HepG2 (cell line): ENCODE results near the gene TNFAIP8L1. TPM values are rescaled to one million over a fixed set of nuclear protein-coding genes. Genes with fewer than 3 reads are reported as not detected.

Experiments
- ARID5B ChIP-seq: IDR thresholded peaks from 2 replicates; pipeline ENCODE4 v1.4.0; 2020; ENCODE audit warnings: mild to moderate bottlenecking, missing genetic modification reagents
- ATF3 ChIP-seq: sonication (generic); formaldehyde crosslinking; IDR thresholded peaks from 2 replicates; pipeline ENCODE4 v1.4.0; 2020; ENCODE audit warnings: missing genetic modification reagents
- CSRNP1 ChIP-seq: sonication (generic); formaldehyde crosslinking; IDR thresholded peaks from 2 replicates; pipeline ENCODE4 v1.8.1; 2023; ENCODE audit warnings: mild to moderate bottlenecking, missing genetic modification reagents
- FIP1L1 ChIP-seq: fragments of 200-400 bp; formaldehyde crosslinking; IDR thresholded peaks from 2 replicates; pipeline ENCODE4 v1.6.1; 2018; ENCODE audit warnings: low read depth, mild to moderate bottlenecking, low read length, moderate library complexity, borderline replicate concordance; ENCODE audit not compliant: insufficient read depth
- GATA4 ChIP-seq: sonication (generic); IDR thresholded peaks from 2 replicates; pipeline ENCODE4 v1.6.1; 2016; ENCODE audit warnings: antibody characterized with exemption, low read depth, borderline replicate concordance
- GATAD1 ChIP-seq: IDR thresholded peaks from 2 replicates; pipeline ENCODE4 v1.6.1; 2016; ENCODE audit warnings: missing genetic modification reagents, missing compliant biosample characterization
- GTF2F1 ChIP-seq: fragments of 150-350 bp; IDR thresholded peaks from 2 replicates; pipeline ENCODE4 v1.6.1; 2014; ENCODE audit warnings: low read length
- HES4 ChIP-seq: sonication (generic); formaldehyde crosslinking; IDR thresholded peaks from 2 replicates; pipeline ENCODE4 v1.9.0; 2021; ENCODE audit warnings: mild to moderate bottlenecking, missing genetic modification reagents, borderline replicate concordance
- HHEX ChIP-seq: IDR thresholded peaks from 2 replicates; pipeline ENCODE4 v1.6.1; 2016; ENCODE audit warnings: control low read depth
- HOXA9 ChIP-seq: sonication (generic); formaldehyde crosslinking; IDR thresholded peaks from 2 replicates; pipeline ENCODE4 v1.8.1; 2022; ENCODE audit warnings: missing genetic modification reagents, mild to moderate bottlenecking, moderate library complexity, borderline replicate concordance
- MATR3 ChIP-seq: sonication (generic); formaldehyde crosslinking; IDR thresholded peaks from 2 replicates; pipeline ENCODE4 v1.4.0; 2020; ENCODE audit warnings: missing genetic modification reagents
- NFYC ChIP-seq: IDR thresholded peaks from 2 replicates; pipeline ENCODE4 v1.6.1; 2016; ENCODE audit warnings: missing genetic modification reagents, missing compliant biosample characterization
- PHF21A ChIP-seq: sonication (generic); formaldehyde crosslinking; IDR thresholded peaks from 2 replicates; pipeline ENCODE4 v1.5.0; 2020; ENCODE audit warnings: mild to moderate bottlenecking, missing genetic modification reagents
- PHF8 ChIP-seq: sonication (generic); formaldehyde crosslinking; IDR thresholded peaks from 2 replicates; pipeline ENCODE4 v1.5.0; 2020; ENCODE audit warnings: missing genetic modification reagents
- POLR2AphosphoS2 ChIP-seq: IDR thresholded peaks from 2 replicates; pipeline ENCODE4 v1.6.1; 2011; ENCODE audit warnings: low read depth, low read length, improper control_type of control experiment
- PTBP1 ChIP-seq: fragments of 200-400 bp; formaldehyde crosslinking; IDR thresholded peaks from 2 replicates; pipeline ENCODE4 v1.6.1; 2018; ENCODE audit warnings: low read length, low read depth; ENCODE audit not compliant: poor library complexity, severe bottlenecking
- TFE3 ChIP-seq: IDR thresholded peaks from 2 replicates; pipeline ENCODE4 v1.6.1; 2016
- ZFP36L1 ChIP-seq: sonication (generic); formaldehyde crosslinking; IDR thresholded peaks from 2 replicates; pipeline ENCODE4 v1.8.0; 2022; ENCODE audit warnings: mild to moderate bottlenecking, missing genetic modification reagents, moderate library complexity
- ZKSCAN8 ChIP-seq: IDR thresholded peaks from 2 replicates; pipeline ENCODE4 v1.6.1; 2016; ENCODE audit warnings: borderline replicate concordance, missing genetic modification reagents, missing compliant biosample characterization
- ZNF101 ChIP-seq: sonication (generic); formaldehyde crosslinking; IDR thresholded peaks from 2 replicates; pipeline ENCODE4 v1.4.0; 2020; ENCODE audit warnings: mild to moderate bottlenecking, low read depth, missing genetic modification reagents, borderline replicate concordance
- ZNF30 ChIP-seq: sonication (generic); formaldehyde crosslinking; IDR thresholded peaks from 2 replicates; pipeline ENCODE4 v1.5.0; 2020; ENCODE audit warnings: mild to moderate bottlenecking, missing genetic modification reagents
- ZNF33A ChIP-seq: sonication (generic); formaldehyde crosslinking; IDR thresholded peaks from 2 replicates; pipeline ENCODE4 v1.5.1; 2020; ENCODE audit warnings: missing genetic modification reagents, mild to moderate bottlenecking, moderate library complexity, borderline replicate concordance
- ZNF468 ChIP-seq: sonication (generic); formaldehyde crosslinking; IDR thresholded peaks from 2 replicates; pipeline ENCODE4 v1.8.0; 2022; ENCODE audit warnings: mild to moderate bottlenecking, moderate library complexity, missing genetic modification reagents
- polyA plus RNA-seq, 8 experiments: library from polyadenylated mRNA; depleted of rRNA in 3 of 8; stranded (reverse) in 7 of 8; unstranded in 1 of 8; fragments of >200 nt; fragmentation: Illumina TruSeq in 4 of 8; extraction: Trizol in 4 of 8; gene quantifications; 2 replicates each; pipeline versions ENCODE4 v1.2.1 to v1.2.3, GENCODE V29; 2011 to 2016; ENCODE audit warnings: low read depth in 4 of 8, missing spikeins in 1 of 8, mixed read lengths in 1 of 8; ENCODE audit not compliant: insufficient read depth in 1 of 8
- total RNA-seq, 5 experiments: library from RNA; depleted of rRNA; stranded (reverse); fragments of >200 nt; fragmentation: Illumina TruSeq; extraction: Trizol; gene quantifications; 2 replicates each; pipeline ENCODE4 v1.2.3, GENCODE V29; 2016; ENCODE audit warnings: low read depth in 1 of 5

TNFAIP8L1 gene
- total and polyA plus RNA-seq, 2 of the 13 experiments (the other 11 are each of a cell fraction or from before 2014, with no cell fraction given) = 13.4 to 21.4 TPM

GRCh38 chr19:4669723-4670480, 30.6 kb downstream of the TNFAIP8L1 start, which contains the start of gene MYDGF (continued):
- TF ChIP-seq HOXA9 (no peak), ZKSCAN8 (peak; percentile 22; the same call in 1 of the 2 replicates), NFYC (CRISPR knock-in tag) (peak; percentile 77), GATAD1 (peak; percentile 92), ZNF468 (CRISPR knock-in tag) (0 out of 2 replicates have a peak, but pooled peaks have one; percentile 34), POLR2AphosphoS2 (peak; percentile 49; the same call in 1 of the 2 replicates), ZFP36L1 (CRISPR knock-in tag) (no peak), CSRNP1 (CRISPR knock-in tag) (no peak), MATR3 (CRISPR knock-in tag) (0 out of 2 replicates have a peak, but pooled peaks have one; percentile 83), HES4 (CRISPR knock-in tag) (peak; percentile 94), GATA4 (no peak; the same call in 1 of the 2 replicates), ZNF33A (CRISPR knock-in tag) (no peak), ZNF101 (no peak), TFE3 (peak; percentile 30; the same call in 1 of the 2 replicates), GTF2F1 (peak; percentile 56; the same call in 1 of the 2 replicates), ARID5B (CRISPR knock-in tag) (peak; percentile 45; the same call in 1 of the 2 replicates), ZNF30 (CRISPR knock-in tag) (peak; percentile 60; the same call in 1 of the 2 replicates), HHEX (no peak), PHF8 (CRISPR knock-in tag) (peak; percentile 94), PTBP1 (no peak), PHF21A (CRISPR knock-in tag) (0 out of 2 replicates have a peak, but pooled peaks have one; percentile 0), ATF3 (peak; percentile 44), FIP1L1 (no peak)
